Measurements from ENCODE around the gene PSMD8. TPM values are rescaled to one million over a fixed set of nuclear protein-coding genes. Genes with fewer than 3 reads are reported as not detected.
A peak's percentile ranks its signal among the peaks of the same experiment; 100 is the strongest.
"Not testable (repeated sequence)": the region's sequence is repeated elsewhere in the genome, so short reads cannot be mapped to it uniquely, and the experiment has no call there.

Gene PSMD8
- total RNA-seq, 2 donors from 2014 or later = 173 to 178 TPM

GRCh38 chr19:38362076-38362945 lies 12.1 kb upstream of the PSMD8 start:
- Histone ChIP-seq H3K4me3 (peak overlapping the region; percentile 82), H3K4me1 (ENCODE audit: control insufficient read depth in 1 of 2, low read depth in 2 of 2) (peaks cover 8 to 17% of the 10 kb centered on the region in 2 donors), H3K9me3 (no peaks in the 10 kb centered on the region), H3K27ac (no peak overlapping the region), H3K36me3 (no peaks in the 10 kb centered on the region), H3K27me3 (replicated peaks; ENCODE audit: insufficient read depth) (no peaks in the 10 kb centered on the region)
- DNase-seq (ENCODE audit: low spot score) (no peak), ATAC-seq (ENCODE audit: insufficient number of reproducible peaks, low FRiP score, low read depth) (no peak)
- no peak for TF ChIP-seq CTCF (IDR thresholded peaks at IDR 0.05)

GRCh38 chr19:38362946-38363688 lies 11.3 kb upstream of the PSMD8 start:
- H3K27ac ChIP-seq; H3K9me3 ChIP-seq; H3K36me3 ChIP-seq; H3K27me3 ChIP-seq (replicated peaks; ENCODE audit: insufficient read depth); ATAC-seq (ENCODE audit: insufficient number of reproducible peaks, low FRiP score, low read depth); DNase-seq (ENCODE audit: low spot score): not testable (repeated sequence)
- Histone ChIP-seq H3K4me1 (ENCODE audit: control insufficient read depth in 1 of 2, low read depth in 2 of 2) (peaks cover 8 to 17% of the 10 kb centered on the region in 2 donors), H3K4me3 (peak overlapping the region; percentile 82)

GRCh38 chr19:38367041-38367440 lies 7.3 kb upstream of the PSMD8 start:
- Histone ChIP-seq H3K4me3 (no peak overlapping the region), H3K27me3 (replicated peaks; ENCODE audit: insufficient read depth) (no peaks in the 10 kb centered on the region), H3K9me3 (no peaks in the 10 kb centered on the region), H3K27ac (no peak overlapping the region), H3K4me1 (ENCODE audit: control insufficient read depth in 1 of 2, low read depth in 2 of 2) (peaks cover 8 to 11% of the 10 kb centered on the region in 2 donors), H3K36me3 (no peaks in the 10 kb centered on the region)
- DNase-seq (ENCODE audit: low spot score) (no peak), ATAC-seq (ENCODE audit: insufficient number of reproducible peaks, low FRiP score, low read depth) (no peak)
- TF ChIP-seq CTCF (IDR thresholded peaks at IDR 0.05) = no peak

GRCh38 chr19:38369584-38369983 lies 4.8 kb upstream of the PSMD8 start:
- no peaks in the 10 kb centered on the region for H3K27me3 ChIP-seq (replicated peaks; ENCODE audit: insufficient read depth)
- ATAC-seq (ENCODE audit: insufficient number of reproducible peaks, low FRiP score, low read depth) = no peak

GRCh38 chr19:38370299-38370698 lies 4.1 kb upstream of the PSMD8 start:
- no peak for TF ChIP-seq CTCF (IDR thresholded peaks at IDR 0.05)
- DNase-seq (ENCODE audit: low spot score) (no peak), ATAC-seq (ENCODE audit: insufficient number of reproducible peaks, low FRiP score, low read depth) (no peak)
- H3K27ac ChIP-seq = no peak overlapping the region
- H3K27me3 ChIP-seq (replicated peaks; ENCODE audit: insufficient read depth) = no peaks in the 10 kb centered on the region
- peaks cover 0 to 8% of the 10 kb centered on the region in 2 donors for H3K4me1 ChIP-seq (ENCODE audit: control insufficient read depth in 1 of 2, low read depth in 2 of 2)
- no peaks in the 10 kb centered on the region for H3K9me3 ChIP-seq
- no peaks in the 10 kb centered on the region for H3K36me3 ChIP-seq
- no peak overlapping the region for H3K4me3 ChIP-seq

More at GRCh38 chr19:38369584-38369983, 4.8 kb upstream of the PSMD8 start:
- H3K9me3 ChIP-seq = no peaks in the 10 kb centered on the region
- no peak for DNase-seq (ENCODE audit: low spot score)
- no peaks in the 10 kb centered on the region for H3K36me3 ChIP-seq
- H3K4me1 ChIP-seq (ENCODE audit: control insufficient read depth in 1 of 2, low read depth in 2 of 2) = peaks cover 0 to 4% of the 10 kb centered on the region in 2 donors
- TF ChIP-seq CTCF (IDR thresholded peaks at IDR 0.05) = no peak
- no peak overlapping the region for H3K27ac ChIP-seq
- no peak overlapping the region for H3K4me3 ChIP-seq
